Measurements from ENCODE around the gene PET117.
"Not testable (repeated sequence)": the region's sequence is repeated elsewhere in the genome, so short reads cannot be mapped to it uniquely, and the experiment has no call there.

PET117 gene

DNA sequence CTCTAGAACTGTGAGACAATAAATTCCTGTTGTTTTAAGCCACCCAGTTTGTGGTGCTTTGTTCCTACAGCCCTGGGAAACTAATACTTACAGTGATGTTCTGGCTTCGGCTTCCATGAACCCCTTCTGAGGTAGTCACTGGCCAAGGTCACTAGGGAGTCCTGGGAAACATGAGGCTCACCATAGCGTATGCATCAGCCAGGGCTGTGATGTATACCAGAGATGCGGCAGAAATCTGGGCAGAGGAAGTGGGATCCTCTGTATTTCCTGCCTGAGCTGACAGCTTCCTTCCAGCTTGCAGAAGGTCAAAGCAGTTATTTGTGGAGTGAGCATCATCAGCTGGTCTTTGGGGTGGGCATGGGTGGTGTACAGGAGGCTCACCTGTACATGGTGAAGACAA, 27.9 kb downstream of the PET117 start:
- DNase-seq = no peak

DNA sequence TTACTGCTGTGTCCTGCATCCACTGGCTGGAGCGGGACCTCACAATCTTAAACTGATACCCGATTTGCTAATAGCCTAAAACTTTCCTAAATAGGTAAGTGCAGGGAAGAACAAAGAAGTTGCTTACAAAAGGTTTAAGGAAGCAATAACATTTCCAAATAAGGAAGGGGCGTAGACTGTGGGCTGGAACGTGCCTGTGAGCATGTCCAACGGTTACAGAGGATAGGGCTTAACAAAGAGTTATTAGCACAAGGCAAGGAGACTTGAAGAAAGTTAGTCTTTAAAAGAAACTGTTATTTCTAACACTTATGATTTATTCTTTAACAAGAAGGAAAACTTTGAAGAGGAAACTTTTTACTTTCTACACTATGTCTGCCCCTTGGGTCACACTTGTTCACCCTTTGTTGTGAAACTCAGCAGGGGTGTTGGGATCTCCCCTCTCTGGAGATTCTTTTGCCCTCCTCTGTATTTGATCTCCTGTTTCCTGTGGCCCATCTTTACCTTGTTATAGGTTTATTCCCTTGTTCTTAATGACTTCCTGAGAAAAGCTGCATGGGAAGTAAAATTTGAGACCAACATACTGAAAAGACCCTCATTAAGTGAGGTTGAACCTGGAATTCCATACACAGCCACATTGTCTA, 28.7 kb downstream of the PET117 start:
- no peak for DNase-seq

DNA sequence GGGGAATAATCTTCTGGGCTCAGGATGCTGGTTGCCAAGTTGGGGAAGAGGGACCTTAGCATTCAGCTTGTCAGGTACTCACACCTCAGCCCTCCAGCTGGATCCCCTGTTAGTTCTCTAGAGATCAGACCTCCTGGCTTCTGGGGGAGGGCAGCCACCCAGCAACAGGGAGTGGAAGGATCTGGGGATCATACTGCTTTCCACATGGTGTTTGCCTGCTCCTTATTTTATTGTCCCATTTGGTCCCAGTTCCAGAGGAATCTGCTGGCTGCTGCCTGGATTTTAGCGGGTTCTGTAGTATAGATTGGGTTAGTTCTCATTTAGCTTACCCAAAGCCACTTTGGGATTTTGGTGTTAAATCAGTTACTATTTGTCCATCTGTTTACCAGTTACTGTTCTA, 29.3 kb downstream of the PET117 start:
- no peak for DNase-seq

DNA sequence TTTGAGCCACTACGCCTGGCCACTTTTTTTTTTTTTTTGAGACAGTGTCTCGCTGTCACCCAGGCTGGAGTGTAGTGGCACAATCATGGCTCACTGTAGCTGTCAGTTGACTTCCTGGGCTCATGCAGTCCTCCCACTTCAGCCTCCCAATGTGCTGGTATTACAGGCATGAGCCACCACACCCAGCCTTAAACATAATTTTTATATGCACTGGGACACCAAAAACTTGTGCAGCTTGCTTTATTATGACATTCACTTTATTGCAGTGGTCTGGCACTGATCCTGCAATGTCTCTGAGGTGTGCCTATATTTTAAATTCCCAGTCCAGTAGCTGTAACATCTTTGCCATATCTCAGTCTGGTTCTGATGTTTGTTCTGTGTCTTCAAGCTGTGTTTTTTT, 34.7 kb downstream of the PET117 start:
- no peak for DNase-seq

DNA sequence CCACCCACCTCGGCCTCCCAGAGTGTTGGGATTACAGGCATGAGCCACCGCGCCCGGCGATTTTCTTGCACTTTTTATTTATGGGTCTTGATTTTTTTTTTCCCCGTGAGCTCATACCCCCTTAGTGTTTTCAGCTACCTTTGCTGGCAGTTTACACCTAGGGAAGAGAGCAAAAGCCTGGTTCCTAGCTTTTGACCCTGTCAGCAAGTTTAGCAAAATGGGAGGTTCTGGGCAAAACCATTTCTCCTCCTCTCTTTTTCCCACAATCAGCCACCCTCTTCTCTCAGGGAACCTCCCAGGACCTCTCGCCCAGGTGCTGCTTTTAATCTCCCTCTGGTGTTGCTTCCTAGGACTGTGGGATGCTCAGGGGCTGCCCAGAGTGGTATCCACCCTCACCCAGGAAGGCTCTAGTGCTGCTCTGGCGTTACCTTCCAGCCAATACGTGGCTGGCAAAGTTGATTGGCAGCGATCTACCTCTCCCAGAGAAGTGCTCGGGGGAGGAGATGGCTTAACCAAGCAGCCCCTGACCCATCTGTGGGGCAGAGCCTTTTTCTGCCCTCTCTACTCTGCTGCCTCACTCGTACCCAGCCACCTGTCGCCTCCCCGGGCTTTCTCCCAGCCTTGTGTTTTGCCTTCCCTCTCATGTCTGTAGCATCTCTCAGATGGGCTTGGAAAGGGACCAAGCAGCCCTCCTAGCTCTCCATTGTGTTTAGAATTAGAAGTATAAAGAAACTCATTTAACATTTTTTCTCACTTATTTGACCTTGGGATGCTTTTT, 37.4 kb downstream of the PET117 start:
- DNase-seq = no peak

DNA sequence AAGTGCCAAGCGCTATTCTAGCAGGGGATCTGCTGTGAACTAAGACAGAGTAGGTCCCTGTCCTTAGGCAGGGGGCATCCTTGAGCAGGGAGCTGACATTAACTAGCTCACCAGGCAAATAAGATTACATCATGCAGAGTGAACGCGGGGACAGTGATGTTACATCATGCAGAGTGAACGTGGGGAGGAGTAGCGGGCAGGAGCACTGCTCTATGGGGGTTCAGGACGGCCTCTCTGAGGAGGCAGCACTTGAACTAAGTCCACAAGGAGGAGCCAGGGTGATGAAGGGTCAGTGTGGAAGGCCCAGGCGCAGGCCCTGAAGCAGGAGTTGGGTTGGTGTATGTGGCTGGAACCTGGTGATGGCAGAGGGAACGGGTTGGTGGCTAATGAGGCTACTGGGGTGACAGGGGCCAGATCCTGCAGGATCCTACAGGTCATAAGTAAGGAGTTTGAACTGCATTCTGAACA, 38.7 kb downstream of the PET117 start:
- no peak for DNase-seq

DNA sequence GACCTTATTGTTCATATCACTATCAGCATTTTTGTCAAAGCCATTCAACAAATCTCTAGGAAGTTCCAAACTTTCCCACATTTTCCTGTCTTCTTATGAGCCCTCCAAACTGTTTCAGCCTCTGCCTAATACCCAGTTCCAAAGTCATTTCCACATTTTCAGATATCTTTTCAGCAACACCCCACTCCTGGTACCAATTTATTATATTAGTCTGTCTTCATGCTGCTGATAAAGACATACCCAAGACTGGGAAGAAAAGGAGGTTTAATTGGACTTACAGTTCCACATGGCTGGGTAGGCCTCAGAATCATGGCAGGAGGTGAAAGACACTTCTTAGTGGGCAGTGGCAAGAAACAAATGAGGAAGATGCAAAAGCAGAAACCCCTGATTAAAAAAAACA, 42.7 kb downstream of the PET117 start:
- DNase-seq = not testable (repeated sequence)

DNA sequence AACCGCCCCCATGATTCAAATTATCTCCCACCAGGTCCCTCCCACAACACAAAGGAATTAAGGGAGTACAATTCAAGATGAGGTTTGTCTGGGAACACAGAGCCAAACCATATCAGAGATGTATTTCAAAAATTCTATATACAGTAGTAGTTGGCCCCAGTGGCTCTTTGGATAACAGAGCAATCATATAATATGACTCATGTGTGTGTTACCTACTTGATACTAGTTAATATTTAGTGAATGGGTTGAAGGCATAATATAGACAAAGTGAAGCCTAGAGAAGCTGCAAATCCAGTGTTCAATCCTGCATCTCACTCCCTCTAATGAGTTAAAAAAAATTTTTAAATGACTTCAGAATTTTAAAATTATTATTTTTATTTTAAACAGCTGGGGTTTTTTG, 43.2 kb downstream of the PET117 start:
- DNase-seq = no peak

DNA sequence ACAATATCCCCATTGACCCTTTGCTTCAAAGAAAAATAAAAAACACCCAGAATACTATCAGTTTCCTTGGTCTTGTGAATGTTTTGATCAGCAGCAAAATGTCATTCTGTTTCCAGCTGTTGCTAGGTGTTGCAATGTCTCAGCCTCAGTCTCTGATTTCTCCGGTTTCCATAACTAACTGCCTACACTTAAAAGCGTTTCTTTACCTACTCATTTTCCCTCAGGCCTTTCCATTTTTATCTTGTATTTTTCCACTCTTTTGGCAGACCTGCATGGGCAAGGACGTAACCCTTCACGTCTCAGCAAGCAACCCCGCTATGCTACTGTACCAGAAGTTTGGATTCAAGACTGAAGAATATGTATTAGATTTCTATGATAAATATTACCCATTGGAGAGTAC, 49.4 kb downstream of the PET117 start:
- no peak for DNase-seq

DNA sequence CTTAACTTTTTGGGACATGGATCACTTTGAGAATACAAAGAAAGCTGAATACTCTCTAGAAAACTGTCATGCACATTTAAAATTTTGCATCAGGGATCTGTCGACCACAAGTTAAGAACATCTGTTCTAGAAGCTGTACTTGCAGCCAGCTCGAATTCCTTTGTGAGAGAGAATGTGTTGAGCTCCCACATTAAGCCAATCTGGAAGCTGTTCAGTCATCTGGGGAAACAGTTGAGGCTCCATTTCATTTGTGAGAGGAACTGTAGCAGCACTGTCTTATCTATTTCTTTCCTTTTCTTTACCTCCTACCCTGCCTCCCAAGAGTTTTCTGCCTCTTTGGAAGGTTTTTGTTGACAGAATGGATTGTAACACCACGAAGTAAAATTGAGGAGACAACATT, 50.8 kb downstream of the PET117 start:
- DNase-seq = no peak

DNA sequence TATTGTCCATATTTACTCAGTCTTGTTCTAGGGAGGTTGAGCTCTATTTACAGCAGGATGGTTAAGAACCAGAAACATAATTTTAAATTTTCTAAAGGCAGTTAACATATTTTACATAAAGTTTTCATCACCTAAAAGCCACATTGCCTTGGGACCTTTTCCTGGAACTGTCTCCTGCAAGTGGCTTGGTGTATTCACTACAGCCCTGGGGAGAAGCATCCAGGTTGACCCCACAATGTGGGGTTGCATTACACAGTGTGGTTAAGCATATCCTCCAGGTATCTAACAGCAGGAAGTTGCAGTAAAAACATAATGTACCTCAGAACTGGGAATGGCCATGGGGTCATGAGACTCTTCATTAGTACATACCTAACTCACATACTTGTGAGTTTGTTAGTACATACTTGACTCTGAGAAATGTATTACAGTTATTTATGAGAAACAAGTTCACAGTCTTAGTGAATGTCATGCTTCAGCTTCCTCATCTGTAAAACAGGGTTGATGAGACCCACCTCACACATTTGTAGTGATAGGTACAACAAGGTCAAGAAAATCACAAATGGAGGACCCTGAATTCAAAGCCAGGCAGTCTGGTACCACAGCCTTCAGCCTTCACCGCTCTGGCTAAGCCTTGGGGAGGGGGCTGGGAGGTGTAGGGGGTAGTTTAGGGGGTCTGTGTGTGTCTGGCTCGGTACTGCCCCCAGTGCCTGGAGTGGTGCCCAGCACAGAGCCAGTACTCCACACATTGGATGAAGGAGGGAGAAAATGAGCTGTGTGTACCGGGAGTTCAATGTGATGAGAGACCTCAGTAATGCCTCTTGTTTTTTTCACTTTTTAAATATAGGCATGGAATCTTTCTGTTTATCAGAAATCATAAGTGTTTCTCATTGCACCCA, 52.9 kb downstream of the PET117 start:
- DNase-seq = no peak

DNA sequence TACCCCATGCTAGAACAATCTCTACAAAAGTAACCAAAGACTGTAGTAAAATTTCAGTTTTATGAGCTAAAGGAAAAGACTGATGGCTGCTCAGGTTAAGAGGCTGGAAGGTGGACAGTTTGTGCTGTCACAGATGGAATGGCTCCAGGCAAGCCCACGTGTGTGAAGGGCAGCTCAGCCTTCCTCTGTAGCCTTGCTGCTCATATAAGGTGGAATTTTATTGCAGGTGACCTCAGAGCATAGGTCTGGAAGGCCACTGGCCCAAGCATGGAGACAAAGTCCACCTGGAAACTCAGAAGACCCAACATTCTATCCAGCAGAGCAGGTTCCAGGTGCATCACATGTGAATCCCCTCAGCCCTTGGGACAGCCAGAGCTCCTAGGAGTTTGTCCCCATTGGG, 53.6 kb downstream of the PET117 start:
- DNase-seq = no peak

Data from activated CD4-positive, alpha-beta T cell treated with anti-CD3 and anti-CD28 coated beads for 48 hours (primary cell).